HepG2 (cell line): ENCODE measurements around the gene NAT9. TPM values are rescaled to one million over a fixed set of nuclear protein-coding genes. Genes with fewer than 3 reads are reported as not detected.

Experiments used
- ATF5 ChIP-seq: sonication (generic); formaldehyde crosslinking; IDR thresholded peaks from 2 replicates; pipeline ENCODE4 v1.4.0; 2020; ENCODE audit warnings: mild to moderate bottlenecking, low read depth, missing genetic modification reagents
- CCDC6 ChIP-seq: sonication (generic); formaldehyde crosslinking; IDR thresholded peaks from 2 replicates; pipeline ENCODE4 v1.8.1; 2022; ENCODE audit warnings: mild to moderate bottlenecking, missing genetic modification reagents, moderate library complexity
- HOXA7 ChIP-seq: sonication (generic); formaldehyde crosslinking; IDR thresholded peaks from 2 replicates; pipeline ENCODE4 v1.8.1; 2022; ENCODE audit warnings: mild to moderate bottlenecking, missing genetic modification reagents, moderate library complexity
- IKZF5 ChIP-seq: IDR thresholded peaks from 2 replicates; pipeline ENCODE4 v1.6.1; 2018; ENCODE audit warnings: missing genetic modification reagents, mild to moderate bottlenecking, missing compliant biosample characterization
- KDM3A ChIP-seq: IDR thresholded peaks from 2 replicates; pipeline ENCODE4 v1.6.1; 2018; ENCODE audit warnings: low read depth, missing compliant biosample characterization
- KIAA2018 ChIP-seq: sonication (generic); formaldehyde crosslinking; IDR thresholded peaks from 2 replicates; pipeline ENCODE4 v1.5.0; 2020; ENCODE audit warnings: mild to moderate bottlenecking, missing genetic modification reagents, borderline replicate concordance
- NR2F1 ChIP-seq, 2 experiments: fragments of 450-650 bp in 1 of 2; formaldehyde crosslinking in 1 of 2; IDR thresholded peaks; 2 replicates each; pipeline versions ENCODE4 v1.5.0 to v1.6.1; 2016 to 2020; ENCODE audit warnings: mild to moderate bottlenecking in 1 of 2, missing compliant biosample characterization in 1 of 2, missing genetic modification reagents in 1 of 2, moderate library complexity in 1 of 2
- POGZ ChIP-seq: sonication (generic); formaldehyde crosslinking; IDR thresholded peaks from 2 replicates; pipeline ENCODE4 v1.4.0; 2020; ENCODE audit warnings: mild to moderate bottlenecking, missing genetic modification reagents
- PPARG ChIP-seq: conservative IDR thresholded peaks from 2 replicates; pipeline ENCODE4 v1.6.1; 2016; ENCODE audit warnings: missing biosample characterization, missing genetic modification reagents
- SMAD9 ChIP-seq: sonication (generic); formaldehyde crosslinking; IDR thresholded peaks from 2 replicates; pipeline ENCODE4 v1.5.1; 2020; ENCODE audit warnings: mild to moderate bottlenecking, missing genetic modification reagents
- SNAPC2 ChIP-seq: sonication (generic); formaldehyde crosslinking; IDR thresholded peaks from 2 replicates; pipeline ENCODE4 v1.8.1; 2022; ENCODE audit warnings: mild to moderate bottlenecking, missing genetic modification reagents
- ZBTB10 ChIP-seq: sonication (generic); formaldehyde crosslinking; IDR thresholded peaks from 2 replicates; pipeline ENCODE4 v1.4.0; 2020; ENCODE audit warnings: missing genetic modification reagents, borderline replicate concordance
- ZBTB42 ChIP-seq: sonication (generic); formaldehyde crosslinking; IDR thresholded peaks from 2 replicates; pipeline ENCODE4 v1.5.0; 2020; ENCODE audit warnings: mild to moderate bottlenecking, missing genetic modification reagents
- ZBTB8A ChIP-seq: sonication (generic); formaldehyde crosslinking; IDR thresholded peaks from 2 replicates; pipeline ENCODE4 v1.4.0; 2020; ENCODE audit warnings: mild to moderate bottlenecking, low read depth, missing genetic modification reagents, borderline replicate concordance
- ZNF549 ChIP-seq: sonication (generic); formaldehyde crosslinking; IDR thresholded peaks from 2 replicates; pipeline ENCODE4 v1.5.0; 2020; ENCODE audit warnings: missing genetic modification reagents
- ZNF703 ChIP-seq: sonication (generic); formaldehyde crosslinking; IDR thresholded peaks from 2 replicates; pipeline ENCODE4 v1.5.1; 2020; ENCODE audit warnings: missing genetic modification reagents, mild to moderate bottlenecking, moderate library complexity, borderline replicate concordance
- polyA plus RNA-seq, 8 experiments: library from polyadenylated mRNA; depleted of rRNA in 3 of 8; stranded (reverse) in 7 of 8; unstranded in 1 of 8; fragments of >200 nt; fragmentation: Illumina TruSeq in 4 of 8; extraction: Trizol in 4 of 8; gene quantifications; 2 replicates each; pipeline versions ENCODE4 v1.2.1 to v1.2.3, GENCODE V29; 2011 to 2016; ENCODE audit warnings: low read depth in 4 of 8, missing spikeins in 1 of 8, mixed read lengths in 1 of 8; ENCODE audit not compliant: insufficient read depth in 1 of 8
- total RNA-seq, 5 experiments: library from RNA; depleted of rRNA; stranded (reverse); fragments of >200 nt; fragmentation: Illumina TruSeq; extraction: Trizol; gene quantifications; 2 replicates each; pipeline ENCODE4 v1.2.3, GENCODE V29; 2016; ENCODE audit warnings: low read depth in 1 of 5

NAT9 gene
- total and polyA plus RNA-seq, 2 of the 13 experiments (the other 11 are each of a cell fraction or from before 2014, with no cell fraction given), result 39.7 to 44.2 TPM

- TF ChIP-seq ZNF549 (CRISPR knock-in tag) (no peak), SNAPC2 (CRISPR knock-in tag) (no peak), NR2F1 (CRISPR knock-in tag; IDR thresholded peaks at IDR 0.05) (no peak), ZBTB42 (CRISPR knock-in tag) (no peak), KDM3A (CRISPR knock-in tag) (0 out of 2 replicates have a peak, but pooled peaks have one; percentile 47), HOXA7 (CRISPR knock-in tag) (no peak), CCDC6 (CRISPR knock-in tag) (no peak), KIAA2018 (CRISPR knock-in tag) (no peak), PPARG (no peak), SMAD9 (CRISPR knock-in tag) (peak; percentile 43; the same call in 1 of the 2 replicates), ZNF703 (CRISPR knock-in tag) (peak; percentile 55; the same call in 1 of the 2 replicates), ZBTB8A (CRISPR knock-in tag) (no peak), ATF5 (CRISPR knock-in tag) (no peak; the same call in 1 of the 2 replicates), IKZF5 (no peak; the same call in 1 of the 2 replicates), ZBTB10 (no peak; the same call in 1 of the 2 replicates), POGZ (CRISPR knock-in tag) (no peak)
Measured at GRCh38 chr17:74737299-74738050, 38.7 kb downstream of the NAT9 start (continued).
